Right lobe of liver (tissue), 6 donors: ENCODE data around the gene HES4. TPM values are rescaled to one million over a fixed set of nuclear protein-coding genes. Genes with fewer than 3 reads are reported as not detected.

Experiments used
- ATAC-seq, 4 donors: fragments of 200-7000 bp; cut with Tn5 transposase; one replicate each; pipeline ENCODE4 v1.9.1; 2020; ENCODE audit warnings: mild to moderate bottlenecking in 4 of 4, moderate library complexity in 4 of 4
- DNase-seq, 3 donors: peaks; one replicate each; pipeline ENCODE4 v3.0.0-alpha.2; 2020
- H3K27ac ChIP-seq, 3 donors: fragments of 200-600 bp; one replicate each; pipeline ENCODE4 v1.8.0; 2022
- H3K27me3 ChIP-seq, 2 donors: fragments of 200-600 bp; one replicate each; pipeline ENCODE4 v1.8.0; 2022
- H3K36me3 ChIP-seq, 4 donors: fragments of 200-600 bp; sonication (generic) in 1 of 4; one replicate each; pipeline versions ENCODE4 v1.5.1 to v1.8.0; 2017 to 2022; ENCODE audit warnings: control low read depth in 1 of 4
- H3K4me1 ChIP-seq, 4 donors: fragments of 200-600 bp; sonication (generic) in 1 of 4; one replicate each; pipeline versions ENCODE4 v1.5.1 to v1.8.0; 2017 to 2022; ENCODE audit warnings: control low read depth in 1 of 4
- H3K4me3 ChIP-seq, 3 donors: fragments of 200-600 bp; one replicate each; pipeline ENCODE4 v1.8.0; 2022
- H3K9me3 ChIP-seq, 4 donors: fragments of 200-600 bp; sonication (generic) in 1 of 4; one replicate each; pipeline versions ENCODE4 v1.5.1 to v1.8.0; 2017 to 2022; ENCODE audit warnings: control low read depth in 1 of 4
- POLR2A ChIP-seq: fragments of 450-650 bp; IDR thresholded peaks from one replicate; pipeline ENCODE4 v1.6.1; 2017; ENCODE audit warnings: antibody characterized with exemption, mild to moderate bottlenecking
- WGBS: methylation state at CpG from one replicate; pipeline ENCODE4 v1.1.6; 2018; ENCODE audit warnings: low coverage, low lambda C conversion rate; ENCODE audit not compliant: insufficient coverage; ENCODE audit errors: missing lambda C conversion rate; 5-methylcytosine and 5-hydroxymethylcytosine counted together
- intact Hi-C, 2 donors: fragments of 100-400 bp; cut with DNase I; formaldehyde crosslinking; loops; one replicate each; pipeline versions ENCODE4 v1.11.2 to v1.14.1; 2022
- total RNA-seq, 6 experiments: library from RNA; depleted of rRNA in 2 of 6; stranded (reverse); fragments of >200 nt in 2 of 6; fragmentation: NEBNext Ultra II Directional in 3 of 6; extraction: Animal tissue kit (Norgen Biotek cat#: 25700) in 3 of 6; gene quantifications; one replicate each; pipeline versions ENCODE4 v1.1.0 to v1.2.4, GENCODE V29; 2016 to 2023
- TF ChIP-seq, protein P1 (sequence below), 4 donors: fragments of 200-600 bp in 3 of 4; fragments of 450-650 bp in 1 of 4; IDR thresholded peaks; one replicate each; pipeline versions ENCODE4 v1.5.1 to v1.8.0; 2016 to 2022; ENCODE audit warnings: antibody characterized with exemption in 4 of 4, mild to moderate bottlenecking in 2 of 4
- donor health status: DM: no; HTN: yes; CAD: no.
- donor health status: DM: no; HTN: no; CAD: no.
- donor health status: DM: no; HTN: no; CAD: no.
- donor health status: DM: no; HTN: yes; CAD: no.
- donor health status: DM: no; HTN: yes; CAD: no.

Gene HES4
- total RNA-seq, 6 experiments from 2014 or later, result 1.6 to 21.5 (median 5.2) TPM

DNA sequence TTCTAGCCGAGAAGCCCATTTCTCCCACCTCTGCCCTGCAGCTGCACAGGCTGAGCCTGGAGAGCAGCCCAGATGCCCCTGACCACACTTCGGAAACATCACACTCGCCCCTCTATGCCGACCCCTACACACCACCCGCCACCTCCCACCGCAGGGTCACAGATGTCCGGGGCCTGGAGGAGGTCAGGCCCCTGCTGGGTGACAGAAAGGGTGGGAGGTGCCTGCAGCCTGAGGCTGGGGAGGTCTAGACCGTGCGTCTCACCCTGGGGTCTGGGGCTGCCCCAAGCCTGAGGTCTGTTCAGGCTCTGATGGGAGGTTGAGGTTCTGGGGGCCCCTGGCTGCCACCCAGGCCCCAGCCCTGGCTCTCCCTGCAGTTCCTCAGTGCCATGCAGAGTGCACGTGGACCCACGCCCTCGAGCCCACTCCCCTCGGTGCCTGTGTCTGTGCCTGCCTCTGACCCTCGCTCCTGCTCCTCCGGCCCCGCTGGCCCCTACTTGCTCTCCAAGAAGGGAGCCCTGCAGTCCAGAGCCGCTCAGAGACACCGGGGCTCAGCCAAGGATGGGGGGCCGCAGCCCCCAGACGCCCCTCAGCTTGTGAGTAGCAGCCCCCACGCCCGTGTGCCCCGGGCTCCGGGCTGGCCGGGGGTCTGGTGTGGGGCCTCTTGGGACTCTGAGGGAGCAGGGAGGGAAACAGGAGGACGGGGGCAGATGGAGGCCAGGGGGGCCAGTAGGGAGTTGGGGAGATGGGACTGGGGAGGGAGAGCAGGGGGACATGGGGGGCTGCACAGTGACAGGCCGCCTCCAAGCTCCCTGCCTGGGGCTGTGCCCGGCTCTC, 26.2 kb downstream of the HES4 start:
- DNase-seq (peak in 2 of 3 donors; percentile 16 to 39), ATAC-seq (no peak)
- no peak for TF ChIP-seq POLR2A
- TF ChIP-seq, protein P1, sequence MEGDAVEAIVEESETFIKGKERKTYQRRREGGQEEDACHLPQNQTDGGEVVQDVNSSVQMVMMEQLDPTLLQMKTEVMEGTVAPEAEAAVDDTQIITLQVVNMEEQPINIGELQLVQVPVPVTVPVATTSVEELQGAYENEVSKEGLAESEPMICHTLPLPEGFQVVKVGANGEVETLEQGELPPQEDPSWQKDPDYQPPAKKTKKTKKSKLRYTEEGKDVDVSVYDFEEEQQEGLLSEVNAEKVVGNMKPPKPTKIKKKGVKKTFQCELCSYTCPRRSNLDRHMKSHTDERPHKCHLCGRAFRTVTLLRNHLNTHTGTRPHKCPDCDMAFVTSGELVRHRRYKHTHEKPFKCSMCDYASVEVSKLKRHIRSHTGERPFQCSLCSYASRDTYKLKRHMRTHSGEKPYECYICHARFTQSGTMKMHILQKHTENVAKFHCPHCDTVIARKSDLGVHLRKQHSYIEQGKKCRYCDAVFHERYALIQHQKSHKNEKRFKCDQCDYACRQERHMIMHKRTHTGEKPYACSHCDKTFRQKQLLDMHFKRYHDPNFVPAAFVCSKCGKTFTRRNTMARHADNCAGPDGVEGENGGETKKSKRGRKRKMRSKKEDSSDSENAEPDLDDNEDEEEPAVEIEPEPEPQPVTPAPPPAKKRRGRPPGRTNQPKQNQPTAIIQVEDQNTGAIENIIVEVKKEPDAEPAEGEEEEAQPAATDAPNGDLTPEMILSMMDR (IDR thresholded peaks at IDR 0.05), result no peak
- Histone ChIP-seq H3K36me3 (no peaks in the 10 kb centered on the region), H3K9me3 (no peaks in the 10 kb centered on the region), H3K4me3 (no peak overlapping the region), H3K27me3 (peaks cover 0 to 12% of the 10 kb centered on the region in 2 donors), H3K4me1 (peaks cover 0 to 6% (median 0%) of the 10 kb centered on the region in 4 donors), H3K27ac (no peak overlapping the region)
- intact Hi-C loops, result no loop called here
- WGBS, result 66% methylated on average over 8 of the region's 28 CpGs

DNA sequence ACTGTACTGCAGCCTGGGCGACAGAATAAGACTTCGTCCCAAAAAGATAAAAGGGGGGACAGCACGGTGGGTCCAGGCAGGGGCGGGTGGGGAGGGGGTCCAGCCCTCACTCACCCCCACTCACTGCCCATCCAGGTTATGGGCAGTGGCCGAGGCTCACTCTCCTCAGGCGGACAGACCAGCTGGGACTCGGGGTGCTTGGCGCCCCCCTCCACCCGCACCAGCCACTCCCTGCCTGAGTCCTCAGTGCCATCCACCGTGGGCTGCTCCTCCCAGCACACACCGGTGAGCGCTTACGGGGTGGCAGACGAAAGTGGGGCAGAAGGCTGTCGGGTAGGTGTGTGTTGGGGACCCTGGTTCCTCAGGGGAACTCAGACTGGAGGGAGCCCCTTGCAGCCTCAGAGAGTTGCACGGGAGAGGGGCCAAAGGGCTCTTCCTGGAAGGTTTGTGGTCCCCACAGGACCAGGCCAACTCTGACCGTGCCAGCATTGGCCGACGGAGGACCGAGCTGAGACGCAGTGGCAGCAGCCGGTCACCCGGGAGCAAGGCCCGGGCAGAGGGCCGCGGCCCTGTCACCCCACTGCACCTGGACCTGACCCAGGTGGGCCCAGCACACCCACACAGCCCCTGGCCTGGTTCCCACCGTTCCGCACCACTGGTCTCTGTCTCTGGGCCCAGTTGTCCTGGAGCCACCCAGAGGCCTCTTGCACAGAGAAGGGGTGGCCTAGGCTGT, 27.0 kb downstream of the HES4 start:
- TF ChIP-seq, protein P1 (IDR thresholded peaks at IDR 0.05), result no peak
- no peak for TF ChIP-seq POLR2A
- intact Hi-C loops, result no loop called here
- peaks cover 0 to 6% (median 0%) of the 10 kb centered on the region in 4 donors for H3K4me1 ChIP-seq
- whole genome bisulfite sequencing, result 81% methylated on average over 5 of the region's 28 CpGs
- no peak overlapping the region for H3K4me3 ChIP-seq
- peak in 2 of 3 donors; percentile 19 to 43 for DNase-seq
- no peaks in the 10 kb centered on the region for H3K36me3 ChIP-seq
- no peak for ATAC-seq
- H3K27ac ChIP-seq, result no peak overlapping the region
- peaks cover 0 to 12% of the 10 kb centered on the region in 2 donors for H3K27me3 ChIP-seq
- no peaks in the 10 kb centered on the region for H3K9me3 ChIP-seq

DNA sequence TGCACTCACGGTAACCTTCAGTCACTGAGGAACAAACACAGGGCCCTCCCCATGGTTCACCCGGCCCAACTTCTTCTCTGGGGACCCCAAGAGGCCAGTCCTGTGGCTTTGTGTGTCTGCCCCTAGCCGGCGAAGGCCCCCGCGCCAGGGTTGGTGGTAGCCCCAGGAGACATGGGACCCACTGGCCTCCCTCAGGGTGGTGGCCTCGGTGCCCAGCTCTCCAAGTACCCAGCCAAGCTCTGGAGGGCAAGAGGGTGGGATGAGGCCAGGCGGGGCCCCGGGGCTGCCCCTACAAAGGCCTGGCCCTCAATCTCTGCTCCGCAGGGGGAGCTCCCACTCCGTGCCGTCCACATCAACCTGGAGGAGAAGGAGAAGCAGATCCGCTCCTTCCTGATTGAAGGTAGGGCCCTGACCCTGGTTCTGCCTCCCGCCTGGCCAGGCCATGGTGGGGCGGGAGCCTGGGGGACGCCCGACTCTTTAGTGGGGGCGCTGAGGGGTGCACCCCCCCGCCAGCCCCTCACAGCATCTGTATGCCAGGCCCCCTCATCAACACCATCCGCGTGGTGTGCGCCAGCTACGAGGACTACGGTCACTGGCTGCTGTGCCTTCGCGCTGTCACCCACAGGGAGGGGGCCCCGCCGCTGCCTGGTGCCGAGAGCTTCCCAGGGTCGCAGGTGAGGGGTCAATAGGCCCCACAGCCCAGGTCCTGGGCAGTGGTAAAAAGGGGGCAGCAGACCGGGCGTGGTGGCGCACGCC, 28.0 kb downstream of the HES4 start:
- Histone ChIP-seq H3K4me1 (peaks cover 0 to 6% (median 2%) of the 10 kb centered on the region in 4 donors), H3K4me3 (no peak overlapping the region), H3K9me3 (no peaks in the 10 kb centered on the region), H3K27ac (no peak overlapping the region), H3K27me3 (peaks cover 0 to 12% of the 10 kb centered on the region in 2 donors), H3K36me3 (no peaks in the 10 kb centered on the region)
- 77% methylated on average over 8 of the region's 34 CpGs for WGBS
- DNase-seq (peak in 1 of 3 donors; percentile 16), ATAC-seq (no peak)
- intact Hi-C loops, result no loop called here
- TF ChIP-seq, protein P1 (IDR thresholded peaks at IDR 0.05), result no peak
- no peak for TF ChIP-seq POLR2A

DNA sequence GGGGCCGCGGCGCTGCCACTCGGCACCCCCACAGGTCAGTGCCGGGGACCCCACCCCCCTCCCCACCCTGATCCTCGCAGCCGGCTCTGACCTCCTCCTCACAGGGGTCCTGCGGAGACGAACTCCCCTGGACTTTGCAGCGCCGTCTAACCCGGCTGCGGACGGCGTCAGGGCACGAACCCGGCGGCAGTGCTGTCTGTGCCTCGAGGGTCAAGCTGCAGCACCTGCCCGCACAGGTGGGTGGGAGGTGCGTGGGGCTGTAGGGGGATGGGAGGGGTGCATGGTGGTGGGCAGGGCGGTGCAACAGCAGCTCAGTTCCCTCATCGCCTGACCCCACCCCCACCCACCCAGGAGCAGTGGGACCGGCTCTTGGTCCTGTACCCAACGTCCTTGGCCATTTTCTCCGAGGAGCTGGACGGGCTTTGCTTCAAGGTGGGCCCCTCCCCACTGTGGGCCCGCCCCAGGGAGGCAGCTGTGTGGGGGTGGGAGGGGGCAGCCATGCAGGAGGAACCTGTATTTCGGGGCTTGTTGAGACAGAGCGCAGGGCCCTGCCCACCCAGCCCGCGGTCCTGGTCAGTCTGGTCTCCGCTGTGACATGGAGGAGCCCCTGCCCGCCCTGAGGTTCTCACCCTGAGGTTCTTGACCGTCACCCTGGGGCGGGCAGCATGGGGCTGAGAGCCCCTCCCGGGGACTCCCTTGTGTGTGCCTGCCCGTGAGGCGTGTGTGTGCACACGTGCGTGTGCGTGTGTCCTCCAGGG, 28.7 kb downstream of the HES4 start:
- no peaks in the 10 kb centered on the region for H3K36me3 ChIP-seq
- TF ChIP-seq, protein P1 (IDR thresholded peaks at IDR 0.05), result no peak
- no peak for TF ChIP-seq POLR2A
- peak in 1 of 3 donors; percentile 14 for DNase-seq
- H3K27ac ChIP-seq, result no peak overlapping the region
- no peak for ATAC-seq
- WGBS, result no CpG with 5 or more reads among the region's 42 CpGs
- intact Hi-C loops, result no loop called here
- H3K4me1 ChIP-seq, result peaks cover 0 to 8% (median 2%) of the 10 kb centered on the region in 4 donors
- H3K4me3 ChIP-seq, result no peak overlapping the region
- peaks cover 0 to 12% of the 10 kb centered on the region in 2 donors for H3K27me3 ChIP-seq
- no peaks in the 10 kb centered on the region for H3K9me3 ChIP-seq
